Hepatocyte (in vitro differentiated cells): ENCODE data around the gene EFCAB6. TPM values are rescaled to one million over a fixed set of nuclear protein-coding genes. Genes with fewer than 3 reads are reported as not detected.

ENCODE experiments used
- DNase-seq: peaks from one replicate; pipeline ENCODE4 v3.0.0-alpha.2; 2016; ENCODE audit warnings: low spot score
- H2AFZ ChIP-seq: fragments of 200-600 bp; sonication (generic); 2 replicates; pipeline ENCODE4 v1.6.0; 2016; ENCODE audit warnings: antibody characterized with exemption, mild to moderate bottlenecking
- H3K27ac ChIP-seq: fragments of 200-600 bp; sonication (generic); 2 replicates; pipeline ENCODE4 v1.5.1; 2016; ENCODE audit warnings: mild to moderate bottlenecking
- H3K27me3 ChIP-seq: fragments of 200-600 bp; sonication (generic); 2 replicates; pipeline ENCODE4 v1.6.1; 2016
- H3K36me3 ChIP-seq: fragments of 200-600 bp; sonication (generic); replicated peaks from 2 replicates; pipeline ENCODE4 v1.5.1; 2016; ENCODE audit warnings: low read depth; ENCODE audit not compliant: insufficient read depth
- H3K4me1 ChIP-seq: fragments of 200-600 bp; sonication (generic); 2 replicates; pipeline ENCODE4 v1.5.1; 2016; ENCODE audit warnings: mild to moderate bottlenecking, moderate library complexity; ENCODE audit not compliant: insufficient read depth
- H3K4me2 ChIP-seq: fragments of 200-600 bp; sonication (generic); 2 replicates; pipeline ENCODE4 v1.6.0; 2016
- H3K4me3 ChIP-seq: fragments of 200-600 bp; sonication (generic); 2 replicates; pipeline ENCODE4 v1.5.1; 2016; ENCODE audit warnings: mild to moderate bottlenecking
- H3K79me2 ChIP-seq: fragments of 200-600 bp; sonication (generic); 2 replicates; pipeline ENCODE4 v1.6.0; 2017; ENCODE audit warnings: mild to moderate bottlenecking
- H3K9me2 ChIP-seq: fragments of 200-600 bp; sonication (generic); replicated peaks from 2 replicates; pipeline ENCODE4 v1.6.0; 2017; ENCODE audit warnings: mild to moderate bottlenecking; ENCODE audit not compliant: insufficient read depth
- H3K9me3 ChIP-seq: fragments of 200-600 bp; sonication (generic); 2 replicates; pipeline ENCODE4 v1.5.1; 2016; ENCODE audit warnings: low read depth, mild to moderate bottlenecking
- H4K20me1 ChIP-seq: fragments of 200-600 bp; sonication (generic); 2 replicates; pipeline ENCODE4 v1.6.0; 2016; ENCODE audit warnings: mild to moderate bottlenecking; ENCODE audit not compliant: insufficient read depth, poor library complexity, severe bottlenecking
- CTCF ChIP-seq: fragments of 200-600 bp; sonication (generic); IDR thresholded peaks from 2 replicates; pipeline ENCODE4 v1.5.1; 2016; ENCODE audit warnings: antibody characterized with exemption, mild to moderate bottlenecking; ENCODE audit not compliant: poor library complexity
- EZH2 ChIP-seq: fragments of 200-600 bp; sonication (generic); IDR thresholded peaks from 2 replicates; pipeline ENCODE4 v1.6.1; 2016; ENCODE audit warnings: antibody characterized with exemption, mild to moderate bottlenecking, borderline replicate concordance
- EZH2phosphoT487 ChIP-seq: fragments of 200-600 bp; sonication (generic); IDR thresholded peaks from one replicate; pipeline ENCODE4 v1.6.1; 2018; ENCODE audit warnings: antibody characterized with exemption, mild to moderate bottlenecking, low read depth, moderate library complexity; ENCODE audit not compliant: unreplicated experiment, severe bottlenecking
- WGBS: methylation state at CpG from one replicate; pipeline ENCODE4 v1.1.6; 2016; ENCODE audit warnings: low lambda C conversion rate; ENCODE audit errors: missing lambda C conversion rate; 5-methylcytosine and 5-hydroxymethylcytosine counted together
- polyA plus RNA-seq: library from polyadenylated mRNA; unstranded; fragments of >200 nt; fragmentation: Nextera tagmentation; extraction: Ambion mirVana; gene quantifications from 2 replicates; pipeline ENCODE4 v1.2.1, GENCODE V29; 2016
- total RNA-seq: library from RNA; depleted of rRNA; stranded (reverse); fragments of >200 nt; gene quantifications from 2 replicates; pipeline ENCODE4 v1.2.3, GENCODE V29; 2014

EFCAB6 gene
- total and polyA plus RNA-seq, 2 experiments from 2014 or later: 0.59 to 2.1 TPM

GRCh38 chr22:43550024-43550620 is 262.0 kb downstream of the EFCAB6 start:
- Histone ChIP-seq H3K9me3 (no peaks in the 10 kb centered on the region), H2AFZ (no peak overlapping the region), H3K36me3 (no peaks in the 10 kb centered on the region), H3K4me1 (no peaks in the 10 kb centered on the region), H3K27me3 (no peaks in the 10 kb centered on the region), H3K27ac (no peak overlapping the region), H3K79me2 (no peaks in the 10 kb centered on the region), H3K9me2 (no peaks in the 10 kb centered on the region), H4K20me1 (no peaks in the 10 kb centered on the region), H3K4me3 (no peak overlapping the region), H3K4me2 (no peak overlapping the region)
- TF ChIP-seq CTCF (no peak), EZH2phosphoT487 (no peak), EZH2 (no peak)
- no peak for DNase-seq
- 77% methylated on average over 14 of the region's 14 CpGs for WGBS

- H3K9me2 ChIP-seq: no peaks in the 10 kb centered on the region
- no peak overlapping the region for H3K27ac ChIP-seq
- H3K79me2 ChIP-seq: no peaks in the 10 kb centered on the region
- H3K4me1 ChIP-seq: no peaks in the 10 kb centered on the region
- no peak overlapping the region for H3K4me3 ChIP-seq
- H4K20me1 ChIP-seq: no peaks in the 10 kb centered on the region
- DNase-seq: no peak
- TF ChIP-seq CTCF (no peak), EZH2 (no peak), EZH2phosphoT487 (no peak)
- H3K27me3 ChIP-seq: no peaks in the 10 kb centered on the region
- H3K9me3 ChIP-seq: no peaks in the 10 kb centered on the region
- no peak overlapping the region for H2AFZ ChIP-seq
- 94% methylated on average over 5 of the region's 5 CpGs for WGBS
- H3K36me3 ChIP-seq: no peaks in the 10 kb centered on the region
- H3K4me2 ChIP-seq: no peak overlapping the region
Measured at GRCh38 chr22:43546186-43546585, 265.9 kb downstream of the EFCAB6 start.

GRCh38 chr22:43544289-43544673 is 267.8 kb downstream of the EFCAB6 start:
- 83% methylated on average over 4 of the region's 4 CpGs for WGBS
- Histone ChIP-seq H3K9me2 (no peaks in the 10 kb centered on the region), H3K27me3 (no peaks in the 10 kb centered on the region), H4K20me1 (no peaks in the 10 kb centered on the region), H2AFZ (no peak overlapping the region), H3K9me3 (no peaks in the 10 kb centered on the region), H3K36me3 (no peaks in the 10 kb centered on the region), H3K4me2 (no peak overlapping the region), H3K4me1 (no peaks in the 10 kb centered on the region), H3K27ac (no peak overlapping the region), H3K4me3 (no peak overlapping the region), H3K79me2 (no peaks in the 10 kb centered on the region)
- no peak for DNase-seq
- no peak for TF ChIP-seq EZH2

GRCh38 chr22:43543522-43544288 is 268.4 kb downstream of the EFCAB6 start:
- DNase-seq: no peak
- H3K9me2 ChIP-seq: no peaks in the 10 kb centered on the region
- TF ChIP-seq EZH2 (no peak), CTCF (no peak), EZH2phosphoT487 (no peak)
- H3K27ac ChIP-seq: no peak overlapping the region
- no peak overlapping the region for H2AFZ ChIP-seq
- H3K4me3 ChIP-seq: no peak overlapping the region
- no peaks in the 10 kb centered on the region for H3K4me1 ChIP-seq
- no peak overlapping the region for H3K4me2 ChIP-seq
- WGBS: 87% methylated on average over 12 of the region's 12 CpGs
- H3K9me3 ChIP-seq: no peaks in the 10 kb centered on the region
- no peaks in the 10 kb centered on the region for H4K20me1 ChIP-seq
- H3K79me2 ChIP-seq: no peaks in the 10 kb centered on the region
- H3K36me3 ChIP-seq: no peaks in the 10 kb centered on the region
- no peaks in the 10 kb centered on the region for H3K27me3 ChIP-seq
